HG03025 (cell line): ENCODE measurements around the gene INPP5E.
"Not testable (repeated sequence)": the region's sequence is repeated elsewhere in the genome, so short reads cannot be mapped to it uniquely, and the experiment has no call there.

Experiments used
- ATAC-seq: cut with Tn5 transposase; IDR thresholded peaks from one replicate; pipeline ENCODE4 v1.9.1; 2021; ENCODE audit warnings: mild to moderate bottlenecking, moderate library complexity; ENCODE audit not compliant: unreplicated experiment, low FRiP score

INPP5E gene

GRCh38 chr9:136431782-136432350 lies 7.8 kb downstream of the INPP5E start:
- ATAC-seq: no peak

- no peak for ATAC-seq
Observed at GRCh38 chr9:136430588-136431234, 8.9 kb downstream of the INPP5E start.

- no peak for ATAC-seq
Observed at GRCh38 chr9:136429683-136430491, 9.8 kb downstream of the INPP5E start.

- no peak for ATAC-seq
Observed at GRCh38 chr9:136429075-136429628, 10.5 kb downstream of the INPP5E start.

- ATAC-seq: no peak
Observed at GRCh38 chr9:136426787-136427186, 12.9 kb downstream of the INPP5E start.

GRCh38 chr9:136425367-136425766 lies 14.3 kb downstream of the INPP5E start:
- not testable (repeated sequence) for ATAC-seq

- ATAC-seq: no peak
Observed at GRCh38 chr9:136424750-136425362, 14.8 kb downstream of the INPP5E start.

GRCh38 chr9:136423432-136424146 lies 16.1 kb downstream of the INPP5E start:
- no peak for ATAC-seq

GRCh38 chr9:136422876-136423275 lies 16.8 kb downstream of the INPP5E start:
- no peak for ATAC-seq

GRCh38 chr9:136421791-136422190 lies 17.9 kb downstream of the INPP5E start:
- ATAC-seq: no peak

GRCh38 chr9:136419092-136419420 lies 20.6 kb downstream of the INPP5E start:
- no peak for ATAC-seq

GRCh38 chr9:136418182-136419091 lies 21.2 kb downstream of the INPP5E start:
- ATAC-seq: no peak

- ATAC-seq: no peak
Observed at GRCh38 chr9:136416914-136417313, 22.7 kb downstream of the INPP5E start.

GRCh38 chr9:136416427-136416826 lies 23.2 kb downstream of the INPP5E start:
- no peak for ATAC-seq

GRCh38 chr9:136412962-136413361 lies 26.7 kb downstream of the INPP5E start:
- ATAC-seq: no peak

GRCh38 chr9:136411378-136411777 lies 28.3 kb downstream of the INPP5E start:
- no peak for ATAC-seq

GRCh38 chr9:136410500-136411287 lies 29.0 kb downstream of the INPP5E start, which contains the start of the genes ENTR1 and PMPCA:
Gene ENTR1 (minus strand): TSS chr9:136410614. CDS start chr9:136410397, 217 bp downstream.
Gene PMPCA (plus strand): TSS chr9:136410658. CDS start chr9:136410669, 11 bp downstream.
- ATAC-seq: peak; percentile 76
